GM12891 (cell line): ENCODE measurements around the gene YOD1.

Experiments
- PAX5 ChIP-seq: IDR thresholded peaks from 2 replicates; pipeline ENCODE4 v1.6.1; 2011; ENCODE audit warnings: low read length, moderate library complexity, mild to moderate bottlenecking; ENCODE audit not compliant: insufficient read depth, severe bottlenecking
- POLR2A ChIP-seq: IDR thresholded peaks from 2 replicates; pipeline ENCODE4 v1.6.1; 2011; ENCODE audit warnings: low read depth, low read length, control low read depth
- POLR2AphosphoS5 ChIP-seq: IDR thresholded peaks from 2 replicates; pipeline ENCODE4 v1.6.1; 2011; ENCODE audit warnings: low read depth, low read length, control low read depth
- POU2F2 ChIP-seq: IDR thresholded peaks from 2 replicates; pipeline ENCODE4 v1.6.1; 2011; ENCODE audit warnings: low read depth, mild to moderate bottlenecking, control low read depth, low read length, moderate library complexity
- SPI1 ChIP-seq: IDR thresholded peaks from 2 replicates; pipeline ENCODE4 v1.6.1; 2011; ENCODE audit warnings: low read depth, low read length, control low read depth
- TAF1 ChIP-seq: IDR thresholded peaks from 2 replicates; pipeline ENCODE4 v1.6.1; 2011; ENCODE audit warnings: low read depth, low read length, control low read depth

- TF ChIP-seq TAF1 (no peak), POLR2A (no peak), POLR2AphosphoS5 (no peak), PAX5 (no peak), SPI1 (no peak), POU2F2 (no peak)
These were observed 11.4 kb downstream of the YOD1 start for GRCh38 chr1:207039380-207040180.
